ENCODE measurements around the gene UBE3C.

DNA sequence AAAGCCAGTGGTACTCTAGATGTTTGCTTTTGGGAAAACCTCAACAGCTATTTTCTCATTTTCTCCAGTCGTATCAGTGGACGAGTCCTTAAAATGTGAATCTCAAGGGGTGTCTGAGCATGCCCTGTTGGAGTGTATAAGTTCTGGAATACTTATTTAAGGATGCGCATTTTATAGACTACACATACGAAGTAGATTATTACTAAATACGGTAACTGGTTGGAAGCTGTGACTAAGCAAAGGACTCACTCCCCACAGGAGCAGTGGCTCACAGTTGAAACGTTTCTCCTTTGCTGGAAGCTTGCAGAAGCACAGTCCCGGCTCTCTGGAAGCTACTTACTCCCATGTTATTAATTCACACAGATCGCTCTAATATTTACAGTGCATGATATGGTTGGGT lies 107.3 kb downstream of the UBE3C start:
- no peak for TF ChIP-seq POLR2A (IDR thresholded peaks at IDR 0.05)
- TF ChIP-seq, protein P1, sequence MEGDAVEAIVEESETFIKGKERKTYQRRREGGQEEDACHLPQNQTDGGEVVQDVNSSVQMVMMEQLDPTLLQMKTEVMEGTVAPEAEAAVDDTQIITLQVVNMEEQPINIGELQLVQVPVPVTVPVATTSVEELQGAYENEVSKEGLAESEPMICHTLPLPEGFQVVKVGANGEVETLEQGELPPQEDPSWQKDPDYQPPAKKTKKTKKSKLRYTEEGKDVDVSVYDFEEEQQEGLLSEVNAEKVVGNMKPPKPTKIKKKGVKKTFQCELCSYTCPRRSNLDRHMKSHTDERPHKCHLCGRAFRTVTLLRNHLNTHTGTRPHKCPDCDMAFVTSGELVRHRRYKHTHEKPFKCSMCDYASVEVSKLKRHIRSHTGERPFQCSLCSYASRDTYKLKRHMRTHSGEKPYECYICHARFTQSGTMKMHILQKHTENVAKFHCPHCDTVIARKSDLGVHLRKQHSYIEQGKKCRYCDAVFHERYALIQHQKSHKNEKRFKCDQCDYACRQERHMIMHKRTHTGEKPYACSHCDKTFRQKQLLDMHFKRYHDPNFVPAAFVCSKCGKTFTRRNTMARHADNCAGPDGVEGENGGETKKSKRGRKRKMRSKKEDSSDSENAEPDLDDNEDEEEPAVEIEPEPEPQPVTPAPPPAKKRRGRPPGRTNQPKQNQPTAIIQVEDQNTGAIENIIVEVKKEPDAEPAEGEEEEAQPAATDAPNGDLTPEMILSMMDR (IDR thresholded peaks at IDR 0.05) = no peak
